Adipocyte (in vitro differentiated cells): ENCODE results near the gene IGBP1.
"Not testable (repeated sequence)": the region's sequence is repeated elsewhere in the genome, so short reads cannot be mapped to it uniquely, and the experiment has no call there.

Experiments
- DNase-seq: peaks from one replicate; pipeline ENCODE4 v3.0.0-alpha.2; 2015; ENCODE audit warnings: low read depth
- H3K27me3 ChIP-seq: replicated peaks from 2 replicates; pipeline ENCODE4 v1.7.0; 2013; ENCODE audit warnings: mild to moderate bottlenecking, low read length, moderate library complexity; ENCODE audit not compliant: control insufficient read depth, insufficient read depth
- H3K36me3 ChIP-seq: 2 replicates; pipeline ENCODE4 v1.7.0; 2013; ENCODE audit warnings: low read length, mild to moderate bottlenecking, moderate library complexity; ENCODE audit not compliant: control insufficient read depth, insufficient read depth, severe bottlenecking
- H3K4me1 ChIP-seq: 2 replicates; pipeline ENCODE4 v1.7.0; 2013; ENCODE audit warnings: mild to moderate bottlenecking, low read length, moderate library complexity; ENCODE audit not compliant: control insufficient read depth, insufficient read depth
- H3K4me3 ChIP-seq: 2 replicates; pipeline ENCODE4 v1.7.0; 2013; ENCODE audit warnings: mild to moderate bottlenecking, low read length, moderate library complexity
- H3K9ac ChIP-seq: 2 replicates; pipeline ENCODE4 v1.7.0; 2013; ENCODE audit warnings: mild to moderate bottlenecking, low read length, moderate library complexity
- H3K9me3 ChIP-seq: 2 replicates; pipeline ENCODE4 v1.7.0; 2013; ENCODE audit warnings: mild to moderate bottlenecking, low read length, moderate library complexity; ENCODE audit not compliant: control insufficient read depth

The IGBP1 gene

DNA sequence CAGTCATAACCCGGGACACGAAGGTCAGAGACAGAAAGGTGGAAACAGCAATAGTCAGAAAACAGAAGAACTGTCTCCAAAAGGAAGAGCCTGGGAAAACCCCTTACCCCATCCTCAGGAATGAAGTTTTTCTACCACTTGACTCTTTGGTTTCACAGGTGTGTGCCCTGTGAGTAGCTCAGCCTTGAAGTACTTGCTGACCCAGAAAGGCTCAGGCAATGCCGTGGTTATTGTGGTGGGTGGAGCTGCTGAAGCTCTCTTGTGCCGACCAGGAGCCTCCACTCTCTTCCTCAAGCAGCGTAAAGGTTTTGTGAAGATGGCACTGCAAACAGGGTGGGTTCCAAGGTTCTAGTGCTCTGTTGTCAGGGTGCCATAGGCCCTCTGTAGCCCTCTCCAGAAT, 68.5 kb downstream of the IGBP1 start:
- Histone ChIP-seq H3K9ac (no peak overlapping the region), H3K9me3 (peaks cover 10% of the 10 kb centered on the region), H3K36me3 (no peaks in the 10 kb centered on the region), H3K4me3 (no peak overlapping the region), H3K4me1 (no peaks in the 10 kb centered on the region), H3K27me3 (peaks cover 46% of the 10 kb centered on the region)
- DNase-seq = no peak

DNA sequence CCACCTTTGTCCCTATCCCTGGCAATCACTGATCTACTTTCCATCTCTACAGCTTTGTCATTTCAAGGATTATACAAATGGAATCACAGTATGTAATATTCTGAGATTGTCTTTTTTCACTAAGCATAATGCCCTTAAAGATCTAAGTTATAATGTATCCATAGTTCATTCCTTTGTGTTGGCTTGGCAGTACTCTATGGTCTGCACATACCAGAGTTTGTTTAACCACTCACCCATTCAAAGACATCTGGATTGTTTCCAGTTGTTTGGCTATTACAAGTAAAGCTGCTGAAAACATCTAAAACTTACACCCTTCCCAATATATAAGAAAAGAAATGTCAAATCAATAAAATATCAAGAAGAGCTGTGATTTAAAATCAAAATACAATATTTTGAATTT, 75.2 kb downstream of the IGBP1 start:
- peak; percentile 18 for DNase-seq
- no peaks in the 10 kb centered on the region for H3K4me1 ChIP-seq
- H3K9ac ChIP-seq = no peak overlapping the region
- H3K27me3 ChIP-seq = peaks cover 14% of the 10 kb centered on the region
- no peaks in the 10 kb centered on the region for H3K36me3 ChIP-seq
- H3K9me3 ChIP-seq = peaks cover 5% of the 10 kb centered on the region
- H3K4me3 ChIP-seq = no peak overlapping the region

DNA sequence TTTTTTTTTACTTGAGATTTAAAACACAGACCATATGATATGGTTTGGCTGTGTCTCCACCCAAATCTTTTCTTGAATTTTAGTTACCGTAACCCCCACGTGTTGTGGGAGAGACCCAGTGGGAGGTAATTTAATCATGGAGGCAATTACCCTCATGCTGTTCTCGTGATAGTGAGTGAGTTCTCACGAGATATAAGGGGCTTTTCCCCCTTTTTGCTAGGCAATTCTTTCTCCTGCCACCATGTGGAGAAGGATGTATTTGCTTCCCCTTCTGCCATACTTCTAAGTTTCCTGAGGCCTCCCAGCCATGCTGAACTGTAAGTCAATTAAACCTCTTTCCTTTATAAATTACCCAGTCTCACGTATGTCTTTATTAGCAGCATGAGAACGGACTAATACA, 76.3 kb downstream of the IGBP1 start:
- H3K9ac ChIP-seq, H3K4me1 ChIP-seq, H3K4me3 ChIP-seq, H3K9me3 ChIP-seq, DNase-seq, H3K36me3 ChIP-seq: not testable (repeated sequence)
- H3K27me3 ChIP-seq = peaks cover 12% of the 10 kb centered on the region
